Measurements from ENCODE around the gene MREG.
"Not testable (repeated sequence)": the region's sequence is repeated elsewhere in the genome, so short reads cannot be mapped to it uniquely, and the experiment has no call there.

MREG gene

GRCh38 chr2:215958257-215958656 is 55.1 kb downstream of the MREG start:
- DNase-seq (ENCODE audit: low read depth in 2 of 2), result no peak

- not testable (repeated sequence) for DNase-seq (ENCODE audit: low read depth in 2 of 2)
These were observed 55.8 kb downstream of the MREG start for GRCh38 chr2:215957354-215958122.

- DNase-seq (ENCODE audit: low read depth in 2 of 2), result no peak
These were observed 60.3 kb downstream of the MREG start for GRCh38 chr2:215952860-215953637.

- no peak for DNase-seq (ENCODE audit: low read depth in 2 of 2)
These were observed 61.8 kb downstream of the MREG start for GRCh38 chr2:215951558-215951957.

- DNase-seq (ENCODE audit: low read depth in 2 of 2), result no peak
These were observed 63.4 kb downstream of the MREG start for GRCh38 chr2:215949991-215950404.

- DNase-seq (ENCODE audit: low read depth in 2 of 2), result no peak
These were observed 65.3 kb downstream of the MREG start for GRCh38 chr2:215948051-215948450.

GRCh38 chr2:215946586-215946985 is 66.8 kb downstream of the MREG start:
- DNase-seq (ENCODE audit: low read depth in 2 of 2), result no peak

- DNase-seq (ENCODE audit: low read depth in 2 of 2), result no peak
These were observed 71.2 kb downstream of the MREG start for GRCh38 chr2:215942194-215942593.

- no peak for DNase-seq (ENCODE audit: low read depth in 2 of 2)
These were observed 71.6 kb downstream of the MREG start for GRCh38 chr2:215941726-215942125.

- DNase-seq (ENCODE audit: low read depth in 2 of 2), result no peak
These were observed 72.6 kb downstream of the MREG start for GRCh38 chr2:215940645-215941184.

GRCh38 chr2:215937190-215937589 is 76.2 kb downstream of the MREG start:
- DNase-seq (ENCODE audit: low read depth in 2 of 2), result no peak

- no peak for DNase-seq (ENCODE audit: low read depth in 2 of 2)
These were observed 80.2 kb downstream of the MREG start for GRCh38 chr2:215933151-215933550.

GRCh38 chr2:215931256-215931903 is 82.0 kb downstream of the MREG start:
- DNase-seq (ENCODE audit: low read depth in 2 of 2), result peak in 1 of 2 donors; percentile 11

GRCh38 chr2:215930505-215931253 is 82.7 kb downstream of the MREG start:
- DNase-seq (ENCODE audit: low read depth in 2 of 2), result no peak

GRCh38 chr2:215929602-215930335 is 83.6 kb downstream of the MREG start:
- DNase-seq (ENCODE audit: low read depth in 2 of 2), result no peak

GRCh38 chr2:215928086-215928485 is 85.3 kb downstream of the MREG start:
- DNase-seq (ENCODE audit: low read depth in 2 of 2), result no peak

- not testable (repeated sequence) for DNase-seq (ENCODE audit: low read depth in 2 of 2)
These were observed 86.4 kb downstream of the MREG start for GRCh38 chr2:215926992-215927391.

- no peak for DNase-seq (ENCODE audit: low read depth in 2 of 2)
These were observed 91.5 kb downstream of the MREG start for GRCh38 chr2:215921895-215922294.

GRCh38 chr2:215920244-215921100 is 92.9 kb downstream of the MREG start:
- DNase-seq (ENCODE audit: low read depth in 2 of 2), result peak in 1 of 2 donors; percentile 7

All from stimulated activated CD8-positive, alpha-beta memory T cell treated with anti-CD3 and anti-CD28 coated beads, Interleukin-15, amount 100 ng/mL, for 4 hours (primary cell).